ENCODE measurements around the gene TPSAB1.

DNA sequence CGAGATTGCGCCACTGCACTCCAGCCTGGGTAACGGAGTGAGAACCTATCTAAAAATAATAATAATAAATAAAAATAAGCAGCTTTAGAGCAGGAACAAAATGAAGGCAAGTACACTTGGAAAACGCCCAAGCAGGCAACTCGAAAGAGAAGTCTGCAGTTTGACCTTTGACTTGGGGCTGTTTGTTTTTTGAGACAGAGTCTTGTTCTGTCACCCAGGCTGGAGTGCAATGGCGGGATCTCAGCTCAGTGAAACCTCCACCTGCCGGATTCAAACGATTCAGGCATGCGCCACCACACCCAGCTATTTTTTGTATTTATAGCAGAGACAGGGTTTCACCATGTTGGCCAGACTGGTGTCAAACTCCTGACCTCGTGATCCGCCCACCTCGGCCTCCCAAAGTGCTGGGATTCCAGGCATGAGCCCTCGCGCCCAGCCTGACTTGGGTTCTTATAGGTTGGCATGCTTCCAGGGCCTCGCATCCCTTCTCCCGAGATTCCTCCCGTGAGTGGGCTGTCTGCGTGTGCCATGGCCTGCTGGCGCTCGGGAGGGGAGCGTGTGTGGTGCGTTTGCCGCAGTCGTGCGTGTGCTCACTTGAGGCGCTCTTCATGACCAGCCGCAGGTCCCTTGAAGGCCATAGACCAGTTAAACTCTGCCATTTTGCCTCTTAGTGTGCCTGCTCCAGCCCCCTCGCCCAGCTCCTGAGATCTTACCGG, 50.5 kb downstream of the TPSAB1 start:
- TF ChIP-seq, protein P1, sequence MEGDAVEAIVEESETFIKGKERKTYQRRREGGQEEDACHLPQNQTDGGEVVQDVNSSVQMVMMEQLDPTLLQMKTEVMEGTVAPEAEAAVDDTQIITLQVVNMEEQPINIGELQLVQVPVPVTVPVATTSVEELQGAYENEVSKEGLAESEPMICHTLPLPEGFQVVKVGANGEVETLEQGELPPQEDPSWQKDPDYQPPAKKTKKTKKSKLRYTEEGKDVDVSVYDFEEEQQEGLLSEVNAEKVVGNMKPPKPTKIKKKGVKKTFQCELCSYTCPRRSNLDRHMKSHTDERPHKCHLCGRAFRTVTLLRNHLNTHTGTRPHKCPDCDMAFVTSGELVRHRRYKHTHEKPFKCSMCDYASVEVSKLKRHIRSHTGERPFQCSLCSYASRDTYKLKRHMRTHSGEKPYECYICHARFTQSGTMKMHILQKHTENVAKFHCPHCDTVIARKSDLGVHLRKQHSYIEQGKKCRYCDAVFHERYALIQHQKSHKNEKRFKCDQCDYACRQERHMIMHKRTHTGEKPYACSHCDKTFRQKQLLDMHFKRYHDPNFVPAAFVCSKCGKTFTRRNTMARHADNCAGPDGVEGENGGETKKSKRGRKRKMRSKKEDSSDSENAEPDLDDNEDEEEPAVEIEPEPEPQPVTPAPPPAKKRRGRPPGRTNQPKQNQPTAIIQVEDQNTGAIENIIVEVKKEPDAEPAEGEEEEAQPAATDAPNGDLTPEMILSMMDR (IDR thresholded peaks at IDR 0.05): no peak
- TF ChIP-seq POLR2A (IDR thresholded peaks at IDR 0.05): no peak

Measured in thyroid gland (tissue), 4 donors.